Activated T-helper 1 cell treated with anti-CD3 and anti-CD28 coated beads, Interleukin-12 subunit alpha, Interleukin-12 subunit beta, Interleukin-2, Interleukin-4 antibody, amounts not matched to agents 30 ng/mL and 10 ng/mL and 1 ng/mL, durations not matched to agents 14 hours and 24 hours and 36 hours (primary cell): ENCODE measurements around the gene TAS2R41. TPM values are rescaled to one million over a fixed set of nuclear protein-coding genes. Genes with fewer than 3 reads are reported as not detected.

Experiments used
- DNase-seq: peaks from one replicate; pipeline ENCODE4 v3.0.0; 2021; ENCODE audit warnings: low spot score
- H3K27ac Mint-ChIP-seq: one replicate; pipeline ENCODE4 v1.8.0; 2021; ENCODE audit warnings: mild to moderate bottlenecking, mixed read lengths
- H3K27me3 Mint-ChIP-seq: one replicate; pipeline ENCODE4 v1.8.0; 2022; ENCODE audit warnings: mild to moderate bottlenecking, moderate library complexity, mixed read lengths; ENCODE audit not compliant: insufficient read depth
- H3K36me3 Mint-ChIP-seq: one replicate; pipeline ENCODE4 v1.8.0; 2021; ENCODE audit warnings: low read depth, mixed read lengths
- H3K4me1 Mint-ChIP-seq: one replicate; pipeline ENCODE4 v1.8.0; 2021; ENCODE audit warnings: low read depth, mixed read lengths
- H3K4me3 Mint-ChIP-seq: one replicate; pipeline ENCODE4 v1.8.0; 2021; ENCODE audit warnings: mild to moderate bottlenecking, moderate library complexity, mixed read lengths
- H3K9me3 Mint-ChIP-seq: one replicate; pipeline ENCODE4 v1.8.0; 2021; ENCODE audit warnings: mixed read lengths
- intact Hi-C: fragments of 100-400 bp; cut with micrococcal nuclease; formaldehyde crosslinking; loops from one replicate; pipeline ENCODE4 v1.15.1; 2024
- total RNA-seq: library from RNA; stranded (reverse); gene quantifications from 2 replicates; pipeline ENCODE4 v1.2.3, GENCODE V29; 2022

Gene TAS2R41
- total RNA-seq, result not detected in 2 replicates

- no peak for DNase-seq
- Mint-ChIP-seq H3K36me3 (no peaks in the 10 kb centered on the region), H3K4me3 (no peak within 1 kb of the TSS), H3K4me1 (no peaks in the 10 kb centered on the region), H3K27ac (no peak within 1 kb of the TSS), H3K27me3 (peaks cover 5% of the 10 kb centered on the region), H3K9me3 (no peaks in the 10 kb centered on the region)
- intact Hi-C loops, result no loop called here
Observed at GRCh38 chr7:143477501-143478150, at the start of gene TAS2R41. TSS of gene TAS2R41 (plus strand) at chr7:143477873. CDS start at chr7:143477873, 0 bp downstream.

DNA sequence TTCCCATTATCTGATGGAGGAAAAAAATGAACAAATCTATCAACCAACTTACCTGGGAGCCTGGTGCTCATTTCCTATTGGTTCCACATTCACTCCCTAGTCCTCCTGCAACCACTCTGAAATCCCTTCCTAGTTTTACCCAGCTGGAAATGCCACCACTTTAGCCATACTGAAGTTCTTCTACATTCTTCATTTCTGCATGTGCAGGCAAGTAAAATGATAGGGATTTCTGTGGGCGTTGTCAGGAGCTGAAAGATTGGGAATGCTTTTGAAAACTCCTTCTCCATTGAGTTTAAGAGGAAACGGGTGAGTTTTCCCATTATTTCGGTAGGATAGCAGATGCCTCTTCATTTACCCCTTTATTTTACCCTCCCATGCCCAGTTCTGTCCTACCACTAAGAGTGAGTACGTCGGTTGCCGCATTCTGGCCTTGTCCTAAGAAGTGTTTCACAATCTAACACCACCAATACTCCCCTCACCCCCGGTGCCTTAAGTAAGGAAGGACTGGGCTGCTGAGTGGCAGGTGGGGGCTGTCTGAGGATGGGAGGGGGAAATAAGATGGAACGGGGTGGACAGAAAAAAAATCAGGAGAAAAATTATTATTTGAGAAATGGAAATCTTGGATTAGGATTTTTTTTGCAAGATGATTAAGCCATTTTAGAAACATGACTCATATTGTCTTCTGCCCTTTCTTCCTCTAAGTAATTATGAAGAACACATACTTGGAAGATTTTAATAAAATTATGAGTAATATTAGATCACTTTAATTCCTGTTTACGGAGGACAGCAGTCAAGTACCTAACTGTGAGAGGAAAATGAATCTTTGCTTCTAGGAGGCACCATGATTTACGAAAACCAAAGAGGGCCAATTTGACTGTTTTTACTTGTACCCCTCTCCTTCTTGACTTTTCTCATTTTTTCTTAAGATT lies 47.6 kb upstream of the TAS2R41 start:
- H3K27ac Mint-ChIP-seq, result no peak overlapping the region
- H3K9me3 Mint-ChIP-seq, result no peaks in the 10 kb centered on the region
- intact Hi-C loops, result no loop called here
- peaks cover 9% of the 10 kb centered on the region for H3K4me1 Mint-ChIP-seq
- no peaks in the 10 kb centered on the region for H3K36me3 Mint-ChIP-seq
- H3K27me3 Mint-ChIP-seq, result no peaks in the 10 kb centered on the region
- H3K4me3 Mint-ChIP-seq, result no peak overlapping the region
- DNase-seq, result no peak

DNA sequence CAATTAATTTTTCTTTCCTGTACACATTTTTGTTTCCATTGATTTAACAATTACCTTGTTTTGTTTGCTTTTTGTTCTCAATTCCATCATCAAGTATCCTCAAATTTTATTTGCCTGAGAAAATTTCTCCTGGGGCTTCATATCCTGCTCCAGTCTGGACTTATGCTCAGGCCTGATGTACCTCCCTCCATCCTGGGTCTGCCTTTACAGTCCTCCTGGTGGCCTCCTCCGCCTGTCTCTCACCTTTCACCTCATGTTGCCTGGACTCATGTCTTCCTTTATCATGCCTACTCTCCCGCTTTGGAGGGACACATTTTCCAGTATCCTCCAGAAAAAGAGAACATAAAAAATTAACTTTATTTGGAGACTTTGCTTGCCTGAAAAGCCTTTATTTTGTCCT lies 46.6 kb upstream of the TAS2R41 start:
- DNase-seq, result no peak
- no peak overlapping the region for H3K4me3 Mint-ChIP-seq
- H3K4me1 Mint-ChIP-seq, result peaks cover 9% of the 10 kb centered on the region
- no peaks in the 10 kb centered on the region for H3K9me3 Mint-ChIP-seq
- intact Hi-C loops, result no loop called here
- no peaks in the 10 kb centered on the region for H3K36me3 Mint-ChIP-seq
- H3K27me3 Mint-ChIP-seq, result no peaks in the 10 kb centered on the region
- no peak overlapping the region for H3K27ac Mint-ChIP-seq

DNA sequence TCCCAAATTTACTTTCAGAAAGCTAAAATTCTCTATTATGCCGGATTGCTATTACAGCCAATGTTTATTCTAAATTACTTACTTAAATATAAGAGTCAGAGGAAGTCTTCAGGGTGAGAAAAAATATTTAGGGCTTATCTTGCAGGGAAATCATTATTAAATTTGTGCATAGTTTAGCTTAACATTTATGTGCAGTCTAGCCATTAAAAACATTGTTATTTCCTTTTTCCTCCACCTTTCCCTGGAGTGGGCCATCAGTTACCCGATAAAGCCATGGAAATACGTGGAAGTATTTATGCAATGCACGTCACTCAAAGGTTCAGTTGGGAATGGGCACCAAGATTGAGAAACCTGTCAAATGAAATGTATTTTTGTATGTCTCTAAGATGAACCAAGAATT lies 43.9 kb upstream of the TAS2R41 start:
- intact Hi-C loops, result no loop called here
- no peaks in the 10 kb centered on the region for H3K36me3 Mint-ChIP-seq
- no peaks in the 10 kb centered on the region for H3K9me3 Mint-ChIP-seq
- H3K27me3 Mint-ChIP-seq, result peaks cover 2% of the 10 kb centered on the region
- DNase-seq, result no peak
- no peak overlapping the region for H3K27ac Mint-ChIP-seq
- H3K4me3 Mint-ChIP-seq, result no peak overlapping the region
- H3K4me1 Mint-ChIP-seq, result peaks cover 10% of the 10 kb centered on the region

GRCh38 chr7:143434660-143435059 lies 43.0 kb upstream of the TAS2R41 start:
- H3K4me3 Mint-ChIP-seq, result no peak overlapping the region
- H3K4me1 Mint-ChIP-seq, result peaks cover 10% of the 10 kb centered on the region
- intact Hi-C loops, result no loop called here
- H3K27ac Mint-ChIP-seq, result no peak overlapping the region
- DNase-seq, result no peak
- H3K36me3 Mint-ChIP-seq, result no peaks in the 10 kb centered on the region
- H3K27me3 Mint-ChIP-seq, result peaks cover 2% of the 10 kb centered on the region
- no peaks in the 10 kb centered on the region for H3K9me3 Mint-ChIP-seq

GRCh38 chr7:143435266-143435665 lies 42.4 kb upstream of the TAS2R41 start:
- peaks cover 10% of the 10 kb centered on the region for H3K4me1 Mint-ChIP-seq
- H3K9me3 Mint-ChIP-seq, result no peaks in the 10 kb centered on the region
- H3K27ac Mint-ChIP-seq, result no peak overlapping the region
- intact Hi-C loops, result no loop called here
- H3K4me3 Mint-ChIP-seq, result no peak overlapping the region
- H3K36me3 Mint-ChIP-seq, result no peaks in the 10 kb centered on the region
- peaks cover 2% of the 10 kb centered on the region for H3K27me3 Mint-ChIP-seq
- DNase-seq, result no peak

DNA sequence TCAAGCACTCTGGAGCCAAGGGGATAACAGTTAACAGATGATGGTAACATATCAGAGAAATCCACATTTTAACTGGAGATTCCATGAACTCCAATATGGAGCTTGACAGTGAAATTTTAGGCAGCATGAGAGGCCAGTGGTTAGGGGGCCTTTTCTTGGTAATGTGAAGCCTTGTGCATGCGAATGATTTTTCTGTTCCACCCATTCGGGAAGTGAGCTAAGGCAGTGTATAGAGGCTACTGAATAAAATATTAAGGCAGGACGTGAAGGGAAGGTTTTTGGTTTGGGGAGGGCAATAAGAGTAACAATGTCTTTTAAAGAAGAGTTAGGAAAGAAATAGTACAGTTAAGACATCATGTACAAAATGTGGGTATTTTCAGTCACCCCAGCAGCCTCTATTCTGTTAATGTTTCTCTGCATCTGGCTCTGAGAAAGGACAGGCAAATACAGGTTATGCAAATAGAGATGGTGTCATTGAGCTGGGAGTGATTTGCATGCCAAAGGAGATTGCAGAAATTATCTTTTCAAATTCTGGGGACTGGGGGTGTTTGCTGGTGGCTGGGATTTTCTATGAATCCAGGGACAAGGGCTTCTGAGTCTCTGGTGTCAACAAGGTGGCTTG lies 41.2 kb upstream of the TAS2R41 start:
- Mint-ChIP-seq H3K4me3 (no peak overlapping the region), H3K36me3 (no peaks in the 10 kb centered on the region), H3K9me3 (no peaks in the 10 kb centered on the region), H3K4me1 (peaks cover 10% of the 10 kb centered on the region), H3K27ac (no peak overlapping the region), H3K27me3 (peaks cover 2% of the 10 kb centered on the region)
- DNase-seq, result no peak
- intact Hi-C loops, result no loop called here

- Mint-ChIP-seq H3K4me3 (no peak overlapping the region), H3K36me3 (no peaks in the 10 kb centered on the region), H3K27ac (no peak overlapping the region), H3K9me3 (no peaks in the 10 kb centered on the region), H3K27me3 (peaks cover 2% of the 10 kb centered on the region), H3K4me1 (peaks cover 10% of the 10 kb centered on the region)
- no peak for DNase-seq
- intact Hi-C loops, result no loop called here
Observed at GRCh38 chr7:143437578-143437977, 40.1 kb upstream of the TAS2R41 start.

DNA sequence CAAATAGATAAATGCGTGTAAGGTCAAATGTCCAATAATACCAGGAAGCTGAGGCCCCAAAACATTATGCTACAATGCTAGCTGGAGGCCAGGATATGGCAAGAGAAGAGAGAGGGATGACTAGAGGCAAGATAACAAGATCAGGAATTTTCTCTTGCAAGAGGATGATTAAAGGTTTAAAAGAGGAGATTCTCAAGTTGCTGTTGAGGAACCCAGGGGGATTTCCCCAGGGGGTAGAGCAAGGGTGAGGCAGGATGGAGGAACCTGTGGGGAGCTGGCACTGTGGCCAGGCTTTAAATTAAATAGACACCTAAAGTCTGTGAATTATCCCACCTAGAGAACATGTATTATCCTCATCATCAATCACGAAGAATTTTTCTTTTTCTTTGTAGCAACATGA lies 37.8 kb upstream of the TAS2R41 start:
- H3K9me3 Mint-ChIP-seq, result no peaks in the 10 kb centered on the region
- no peak overlapping the region for H3K27ac Mint-ChIP-seq
- H3K4me1 Mint-ChIP-seq, result peaks cover 10% of the 10 kb centered on the region
- no peak overlapping the region for H3K4me3 Mint-ChIP-seq
- intact Hi-C loops, result no loop called here
- peaks cover 2% of the 10 kb centered on the region for H3K27me3 Mint-ChIP-seq
- DNase-seq, result no peak
- no peaks in the 10 kb centered on the region for H3K36me3 Mint-ChIP-seq

DNA sequence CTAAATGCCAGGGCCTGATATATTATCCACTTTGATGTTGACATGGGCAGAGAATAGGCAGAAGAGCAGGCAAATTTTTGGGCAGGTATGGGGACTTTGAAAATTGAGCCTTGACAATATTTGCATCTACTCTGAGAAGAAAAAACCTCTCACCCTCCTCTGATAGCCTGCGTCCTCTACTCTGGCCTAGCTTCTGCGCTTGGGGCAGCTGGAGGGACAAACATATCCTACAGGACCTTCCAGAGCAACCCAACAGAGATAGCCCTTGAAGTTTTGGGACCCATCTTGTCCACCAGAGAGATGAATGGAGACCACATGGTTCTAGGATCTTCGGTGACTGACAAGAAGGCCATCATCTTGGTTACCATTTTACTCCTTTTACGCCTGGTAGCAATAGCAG lies 34.5 kb upstream of the TAS2R41 start, which contains the start of gene TAS2R60:
Gene TAS2R60, plus strand, starts transcription at position 301 of the 400 bp plus-strand sequence. Its CDS starts 0 bp downstream, at position 301.
- H3K27me3 Mint-ChIP-seq, result peaks cover 2% of the 10 kb centered on the region
- H3K4me1 Mint-ChIP-seq, result no peaks in the 10 kb centered on the region
- intact Hi-C loops, result no loop called here

DNA sequence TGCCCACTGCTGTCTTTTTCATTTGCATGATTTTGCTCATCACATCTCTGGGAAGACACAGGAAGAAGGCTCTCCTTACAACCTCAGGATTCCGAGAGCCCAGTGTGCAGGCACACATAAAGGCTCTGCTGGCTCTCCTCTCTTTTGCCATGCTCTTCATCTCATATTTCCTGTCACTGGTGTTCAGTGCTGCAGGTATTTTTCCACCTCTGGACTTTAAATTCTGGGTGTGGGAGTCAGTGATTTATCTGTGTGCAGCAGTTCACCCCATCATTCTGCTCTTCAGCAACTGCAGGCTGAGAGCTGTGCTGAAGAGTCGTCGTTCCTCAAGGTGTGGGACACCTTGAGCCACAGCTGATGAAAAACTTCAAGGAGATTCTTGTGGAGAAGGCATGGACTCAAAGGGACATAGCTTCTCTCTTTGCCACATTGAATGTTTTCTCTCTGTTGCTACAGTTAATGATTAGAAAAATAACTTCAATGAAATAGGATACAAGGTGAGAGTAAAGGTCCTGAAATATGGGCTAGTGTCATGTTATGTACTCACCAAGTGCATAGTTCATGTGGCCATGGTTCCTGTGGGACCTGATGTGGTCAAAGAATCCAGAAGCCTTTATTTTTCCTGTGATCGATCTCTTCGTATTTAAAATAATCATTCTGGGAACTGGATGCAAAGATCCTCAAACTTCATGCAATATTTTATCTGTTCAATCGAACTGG lies 33.5 kb upstream of the TAS2R41 start:
- Mint-ChIP-seq H3K4me1 (no peaks in the 10 kb centered on the region), H3K27ac (no peak overlapping the region), H3K9me3 (no peaks in the 10 kb centered on the region), H3K36me3 (no peaks in the 10 kb centered on the region), H3K4me3 (no peak overlapping the region), H3K27me3 (no peaks in the 10 kb centered on the region)
- no peak for DNase-seq
- intact Hi-C loops, result no loop called here

More for the DNA sequence above, 34.5 kb upstream of the TAS2R41 start, which contains the start of gene TAS2R60:
- DNase-seq, result no peak
- H3K27ac Mint-ChIP-seq, result no peak within 1 kb of the TSS
- H3K36me3 Mint-ChIP-seq, result no peaks in the 10 kb centered on the region
- H3K9me3 Mint-ChIP-seq, result no peaks in the 10 kb centered on the region
- H3K4me3 Mint-ChIP-seq, result no peak within 1 kb of the TSS

- DNase-seq, result no peak
- no peaks in the 10 kb centered on the region for H3K36me3 Mint-ChIP-seq
- no peaks in the 10 kb centered on the region for H3K9me3 Mint-ChIP-seq
- H3K27me3 Mint-ChIP-seq, result no peaks in the 10 kb centered on the region
- no peak overlapping the region for H3K4me3 Mint-ChIP-seq
- H3K27ac Mint-ChIP-seq, result no peak overlapping the region
- intact Hi-C loops, result no loop called here
- H3K4me1 Mint-ChIP-seq, result no peaks in the 10 kb centered on the region
Observed at GRCh38 chr7:143444785-143445184, 32.9 kb upstream of the TAS2R41 start.
